ENCODE results near the gene ELF5. TPM values are rescaled to one million over a fixed set of nuclear protein-coding genes. Genes with fewer than 3 reads are reported as not detected.

The ELF5 gene
- total RNA-seq, 2 donors from 2014 or later, result not detected

GRCh38 chr11:34530545-34531234 lies 17.1 kb upstream of the ELF5 start:
- ATAC-seq (replicated peaks), result no peak
- H3K36me3 Mint-ChIP-seq (ENCODE audit: low read depth), result no peaks in the 10 kb centered on the region

GRCh38 chr11:34529643-34530042 lies 16.0 kb upstream of the ELF5 start:
- no peak for ATAC-seq (replicated peaks)
- Mint-ChIP-seq H3K27ac (no peak overlapping the region), H3K9me3 (peaks cover 2% of the 10 kb centered on the region), H3K36me3 (ENCODE audit: low read depth) (no peaks in the 10 kb centered on the region), H3K4me1 (no peaks in the 10 kb centered on the region), H3K27me3 (peaks cover 15% of the 10 kb centered on the region), H3K4me3 (no peak overlapping the region)

More at GRCh38 chr11:34530545-34531234, 17.1 kb upstream of the ELF5 start:
- H3K9me3 Mint-ChIP-seq, result peaks cover 7% of the 10 kb centered on the region
- H3K27ac Mint-ChIP-seq, result no peak overlapping the region
- H3K27me3 Mint-ChIP-seq, result peaks cover 20% of the 10 kb centered on the region
- no peaks in the 10 kb centered on the region for H3K4me1 Mint-ChIP-seq
- H3K4me3 Mint-ChIP-seq, result no peak overlapping the region

GRCh38 chr11:34528072-34528471 lies 14.5 kb upstream of the ELF5 start:
- ATAC-seq (replicated peaks), result no peak
- Mint-ChIP-seq H3K4me3 (no peak overlapping the region), H3K4me1 (no peaks in the 10 kb centered on the region), H3K27me3 (peaks cover 9% of the 10 kb centered on the region), H3K36me3 (ENCODE audit: low read depth) (no peaks in the 10 kb centered on the region), H3K9me3 (no peaks in the 10 kb centered on the region), H3K27ac (no peak overlapping the region)

- Mint-ChIP-seq H3K36me3 (ENCODE audit: low read depth) (no peaks in the 10 kb centered on the region), H3K9me3 (no peaks in the 10 kb centered on the region)
- no peak for ATAC-seq (replicated peaks)
These were observed 12.5 kb upstream of the ELF5 start for GRCh38 chr11:34525888-34526657.

GRCh38 chr11:34525098-34525497 lies 11.5 kb upstream of the ELF5 start:
- H3K4me1 Mint-ChIP-seq, result no peaks in the 10 kb centered on the region
- H3K27me3 Mint-ChIP-seq, result peaks cover 8% of the 10 kb centered on the region
- H3K36me3 Mint-ChIP-seq (ENCODE audit: low read depth), result no peaks in the 10 kb centered on the region
- ATAC-seq (replicated peaks), result no peak
- no peaks in the 10 kb centered on the region for H3K9me3 Mint-ChIP-seq
- H3K27ac Mint-ChIP-seq, result no peak overlapping the region
- no peak overlapping the region for H3K4me3 Mint-ChIP-seq

More at GRCh38 chr11:34525888-34526657, 12.5 kb upstream of the ELF5 start:
- no peak overlapping the region for H3K4me3 Mint-ChIP-seq
- no peaks in the 10 kb centered on the region for H3K4me1 Mint-ChIP-seq
- H3K27me3 Mint-ChIP-seq, result peaks cover 9% of the 10 kb centered on the region
- no peak overlapping the region for H3K27ac Mint-ChIP-seq

GRCh38 chr11:34524696-34525095 lies 11.1 kb upstream of the ELF5 start:
- Mint-ChIP-seq H3K36me3 (ENCODE audit: low read depth) (no peaks in the 10 kb centered on the region), H3K27ac (no peak overlapping the region), H3K4me1 (no peaks in the 10 kb centered on the region), H3K4me3 (no peak overlapping the region), H3K9me3 (no peaks in the 10 kb centered on the region), H3K27me3 (peaks cover 5% of the 10 kb centered on the region)
- no peak for ATAC-seq (replicated peaks)

GRCh38 chr11:34523053-34523452 lies 9.5 kb upstream of the ELF5 start:
- Mint-ChIP-seq H3K4me3 (no peak overlapping the region), H3K27me3 (peaks cover 2% of the 10 kb centered on the region), H3K4me1 (no peaks in the 10 kb centered on the region), H3K36me3 (ENCODE audit: low read depth) (no peaks in the 10 kb centered on the region), H3K27ac (no peak overlapping the region), H3K9me3 (no peaks in the 10 kb centered on the region)
- no peak for ATAC-seq (replicated peaks)

- Mint-ChIP-seq H3K4me3 (no peak overlapping the region), H3K27ac (no peak overlapping the region), H3K9me3 (no peaks in the 10 kb centered on the region), H3K27me3 (peaks cover 3% of the 10 kb centered on the region), H3K4me1 (no peaks in the 10 kb centered on the region), H3K36me3 (ENCODE audit: low read depth) (no peaks in the 10 kb centered on the region)
- ATAC-seq (replicated peaks), result no peak
These were observed 8.6 kb upstream of the ELF5 start for GRCh38 chr11:34522188-34522587.

GRCh38 chr11:34521265-34521664 lies 7.7 kb upstream of the ELF5 start:
- no peaks in the 10 kb centered on the region for H3K4me1 Mint-ChIP-seq
- H3K27ac Mint-ChIP-seq, result no peak overlapping the region
- no peaks in the 10 kb centered on the region for H3K9me3 Mint-ChIP-seq
- no peak for ATAC-seq (replicated peaks)
- peaks cover 3% of the 10 kb centered on the region for H3K27me3 Mint-ChIP-seq
- H3K36me3 Mint-ChIP-seq (ENCODE audit: low read depth), result no peaks in the 10 kb centered on the region
- H3K4me3 Mint-ChIP-seq, result no peak overlapping the region

GRCh38 chr11:34519595-34520235 lies 6.1 kb upstream of the ELF5 start:
- peaks cover 3% of the 10 kb centered on the region for H3K27me3 Mint-ChIP-seq
- H3K36me3 Mint-ChIP-seq (ENCODE audit: low read depth), result no peaks in the 10 kb centered on the region
- ATAC-seq (replicated peaks), result no peak
- H3K27ac Mint-ChIP-seq, result no peak overlapping the region
- no peak overlapping the region for H3K4me3 Mint-ChIP-seq
- H3K4me1 Mint-ChIP-seq, result no peaks in the 10 kb centered on the region
- H3K9me3 Mint-ChIP-seq, result no peaks in the 10 kb centered on the region

- Mint-ChIP-seq H3K9me3 (no peaks in the 10 kb centered on the region), H3K36me3 (ENCODE audit: low read depth) (no peaks in the 10 kb centered on the region), H3K27me3 (peaks cover 3% of the 10 kb centered on the region), H3K4me3 (no peak overlapping the region), H3K27ac (no peak overlapping the region), H3K4me1 (no peaks in the 10 kb centered on the region)
- no peak for ATAC-seq (replicated peaks)
These were observed 2.9 kb upstream of the ELF5 start for GRCh38 chr11:34516247-34517040.

- peaks cover 3% of the 10 kb centered on the region for H3K27me3 Mint-ChIP-seq
- no peaks in the 10 kb centered on the region for H3K4me1 Mint-ChIP-seq
- H3K4me3 Mint-ChIP-seq, result no peak overlapping the region
- H3K27ac Mint-ChIP-seq, result no peak overlapping the region
- ATAC-seq (replicated peaks), result no peak
- H3K9me3 Mint-ChIP-seq, result no peaks in the 10 kb centered on the region
- no peaks in the 10 kb centered on the region for H3K36me3 Mint-ChIP-seq (ENCODE audit: low read depth)
These were observed 1.0 kb upstream of the ELF5 start for GRCh38 chr11:34514597-34514996.

GRCh38 chr11:34512840-34513681 lies 533 bp downstream of the ELF5 start:
- Mint-ChIP-seq H3K4me3 (no peak overlapping the region), H3K27me3 (peaks cover 1% of the 10 kb centered on the region), H3K27ac (no peak overlapping the region), H3K36me3 (ENCODE audit: low read depth) (no peaks in the 10 kb centered on the region), H3K9me3 (no peaks in the 10 kb centered on the region), H3K4me1 (no peaks in the 10 kb centered on the region)
- ATAC-seq (replicated peaks), result peak; percentile 74

All from activated T-helper 17 cell treated with anti-CD3 and anti-CD28 coated beads, Interleukin-2, amount 50 U/mL, for 72 hours (primary cell).